Stimulated activated CD8-positive, alpha-beta memory T cell treated with anti-CD3 and anti-CD28 coated beads, Interleukin-4, amount 100 ng/mL, for 4 hours (primary cell): ENCODE results near the gene ZDHHC14.
"Not testable (repeated sequence)": the region's sequence is repeated elsewhere in the genome, so short reads cannot be mapped to it uniquely, and the experiment has no call there.

Experiments
- DNase-seq, 2 donors: peaks; one replicate each; pipeline ENCODE4 v3.0.0-alpha.2; 2020; ENCODE audit warnings: low read depth in 2 of 2, low spot score in 1 of 2

The ZDHHC14 gene

GRCh38 chr6:157563611-157564284, 182.8 kb downstream of the ZDHHC14 start:
- DNase-seq = no peak

GRCh38 chr6:157568702-157569101, 187.7 kb downstream of the ZDHHC14 start:
- DNase-seq = no peak

GRCh38 chr6:157569543-157569942, 188.6 kb downstream of the ZDHHC14 start:
- DNase-seq = no peak

- no peak for DNase-seq
Observed at GRCh38 chr6:157570104-157570503, 189.1 kb downstream of the ZDHHC14 start.

- DNase-seq = no peak
Observed at GRCh38 chr6:157570752-157571151, 189.8 kb downstream of the ZDHHC14 start.

GRCh38 chr6:157571269-157571668, 190.3 kb downstream of the ZDHHC14 start:
- no peak for DNase-seq

GRCh38 chr6:157571950-157572349, 191.0 kb downstream of the ZDHHC14 start:
- no peak for DNase-seq

- no peak for DNase-seq
Observed at GRCh38 chr6:157574851-157575424, 193.9 kb downstream of the ZDHHC14 start.

- DNase-seq = no peak
Observed at GRCh38 chr6:157575436-157576145, 194.6 kb downstream of the ZDHHC14 start.

- DNase-seq = not testable (repeated sequence)
Observed at GRCh38 chr6:157576991-157577390, 196.0 kb downstream of the ZDHHC14 start.

GRCh38 chr6:157578527-157578926, 197.5 kb downstream of the ZDHHC14 start:
- not testable (repeated sequence) for DNase-seq

GRCh38 chr6:157579467-157580031, 198.6 kb downstream of the ZDHHC14 start:
- DNase-seq = no peak

- no peak for DNase-seq
Observed at GRCh38 chr6:157584036-157584435, 203.0 kb downstream of the ZDHHC14 start.

- no peak for DNase-seq
Observed at GRCh38 chr6:157585274-157586087, 204.5 kb downstream of the ZDHHC14 start.

GRCh38 chr6:157586088-157586414, 205.1 kb downstream of the ZDHHC14 start:
- DNase-seq = no peak

GRCh38 chr6:157586476-157587126, 205.6 kb downstream of the ZDHHC14 start:
- DNase-seq = no peak

- DNase-seq = no peak
Observed at GRCh38 chr6:157587127-157587926, 206.3 kb downstream of the ZDHHC14 start.

GRCh38 chr6:157590654-157591053, 209.7 kb downstream of the ZDHHC14 start:
- not testable (repeated sequence) for DNase-seq

- DNase-seq = no peak
Observed at GRCh38 chr6:157592541-157592940, 211.6 kb downstream of the ZDHHC14 start.

GRCh38 chr6:157592980-157593379, 212.0 kb downstream of the ZDHHC14 start:
- DNase-seq = no peak
